SH-SY5Y (cell line): ENCODE measurements around the gene NAV2.

ENCODE experiments used
- GATA2 ChIP-seq: IDR thresholded peaks from 2 replicates; pipeline ENCODE4 v1.6.1; 2011; ENCODE audit warnings: mild to moderate bottlenecking, low read depth, low read length
- GATA3 ChIP-seq: IDR thresholded peaks from 2 replicates; pipeline ENCODE4 v1.6.1; 2011; ENCODE audit warnings: low read depth, mild to moderate bottlenecking, low read length, moderate library complexity

DNA sequence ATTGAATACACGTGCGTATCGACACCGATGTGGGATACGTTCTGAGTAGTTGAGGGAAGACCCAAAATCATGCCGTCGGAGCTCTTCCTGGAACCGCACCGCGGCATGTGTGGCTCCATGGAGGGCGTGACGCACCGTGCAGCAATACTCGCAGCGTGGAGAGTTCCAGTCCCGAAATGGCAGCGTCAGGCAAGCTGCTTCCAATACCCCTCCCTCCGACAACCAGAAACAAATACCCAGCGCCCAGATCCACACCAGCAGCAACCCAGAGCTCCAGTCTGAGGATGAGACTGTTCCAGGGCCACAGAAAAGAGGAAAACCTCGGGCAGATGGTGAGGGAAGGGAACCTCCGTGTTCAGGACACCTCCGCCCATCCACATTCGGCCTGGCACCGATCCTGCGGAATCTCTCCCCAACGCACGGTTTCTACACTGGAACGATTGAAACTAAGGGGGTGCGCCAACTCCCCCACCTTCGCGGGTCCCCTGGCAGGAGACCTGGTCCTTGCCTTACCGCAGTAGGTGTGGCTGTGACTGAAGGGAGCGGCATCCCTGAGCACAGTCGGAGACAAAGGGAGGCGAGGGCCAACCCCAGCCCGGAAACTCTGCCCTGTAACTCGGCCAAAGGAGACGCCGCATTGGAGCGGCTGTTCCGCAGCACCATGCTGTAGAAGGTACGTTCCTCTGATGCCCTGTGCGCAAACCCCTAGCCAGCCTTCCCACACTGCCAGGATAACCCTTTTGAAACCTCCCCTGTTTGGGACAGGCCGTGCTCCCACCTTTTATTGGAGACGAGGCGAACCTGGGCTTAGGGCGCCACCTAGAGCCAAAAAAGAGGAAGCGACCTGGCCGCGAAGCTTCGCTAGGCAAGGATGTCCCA is 419.4 kb downstream of the NAV2 start:
- TF ChIP-seq GATA2 = no peak
- TF ChIP-seq GATA3 = no peak
